H1 (cell line): ENCODE measurements around the gene C5orf34. TPM values are rescaled to one million over a fixed set of nuclear protein-coding genes. Genes with fewer than 3 reads are reported as not detected.

Source experiments
- CTCF ChIA-PET: fragments of 300-600 bp; sonication (Branson Sonifier 250); formaldehyde crosslinking; loops from one replicate; lab custom pipeline; 2021; ENCODE audit not compliant: partially characterized antibody; lab: Charles Lee
- POLR2A ChIA-PET: fragments of 300-600 bp; sonication (Branson Sonifier 250); formaldehyde crosslinking; loops from one replicate; lab custom pipeline; 2021; ENCODE audit warnings: inconsistent platforms; ENCODE audit not compliant: partially characterized antibody; lab: Charles Lee
- DNase-seq, 2 experiments: peaks; one replicate each; pipeline versions ENCODE4 v3.0.0 to v3.0.0-alpha.2; 2010 to 2022; ENCODE audit warnings: low spot score in 2 of 2, low read depth in 1 of 2, mixed read lengths in 1 of 2
- FAIRE-seq: peaks from 2 replicates; lab custom pipeline; 2011; peaks lifted over from hg19 to GRCh38; lab: Jason Lieb, UNC
- H2AFZ ChIP-seq: 2 replicates; pipeline ENCODE4 v1.8.1; 2012; ENCODE audit warnings: low read length, inconsistent platforms
- H2AK5ac ChIP-seq: 2 replicates; pipeline ENCODE4 v1.6.1; 2013; ENCODE audit warnings: low read depth, low read length
- H2BK120ac ChIP-seq: replicated peaks from 2 replicates; pipeline ENCODE3; 2013; ENCODE audit warnings: low read depth, low read length, inconsistent platforms
- H2BK12ac ChIP-seq: 2 replicates; pipeline ENCODE4 v1.6.1; 2013; ENCODE audit warnings: low read depth, low read length
- H2BK15ac ChIP-seq: 2 replicates; pipeline ENCODE4 v1.6.1; 2013; ENCODE audit warnings: low read length
- H2BK20ac ChIP-seq: 2 replicates; pipeline ENCODE4 v1.6.1; 2013; ENCODE audit warnings: low read length
- H2BK5ac ChIP-seq: 2 replicates; pipeline ENCODE4 v1.6.1; 2013; ENCODE audit warnings: low read depth, low read length
- H3K14ac ChIP-seq: 2 replicates; pipeline ENCODE4 v1.6.1; 2013; ENCODE audit warnings: inconsistent platforms; ENCODE audit not compliant: insufficient read length
- H3K18ac ChIP-seq: 2 replicates; pipeline ENCODE4 v1.6.1; 2013; ENCODE audit warnings: low read length; ENCODE audit errors: extremely low read depth
- H3K23ac ChIP-seq: 2 replicates; pipeline ENCODE4 v1.6.1; 2013; ENCODE audit warnings: inconsistent platforms; ENCODE audit not compliant: insufficient read length
- H3K23me2 ChIP-seq: 2 replicates; pipeline ENCODE4 v1.6.1; 2013; ENCODE audit warnings: low read depth, low read length
- H3K27ac ChIP-seq: 2 replicates; pipeline ENCODE4 v1.6.1; 2011; ENCODE audit warnings: low read depth, low read length, inconsistent platforms
- H3K27me3 ChIP-seq, 4 experiments: replicated peaks in 1 of 4; 1 replicate in 1 of 4; 2 replicates in 3 of 4; pipeline versions ENCODE4 v1.6.1 to v1.8.1; 2011 to 2013; ENCODE audit warnings: low read length in 3 of 4, mild to moderate bottlenecking in 3 of 4, inconsistent platforms in 2 of 4, mixed read lengths in 2 of 4, moderate library complexity in 1 of 4; ENCODE audit not compliant: control insufficient read depth in 3 of 4, insufficient read depth in 3 of 4; ENCODE audit errors: extremely low read depth in 1 of 4
- H3K36me3 ChIP-seq, 4 experiments: 2 replicates each; pipeline versions ENCODE4 v1.6.1 to v1.8.1; 2011 to 2013; ENCODE audit warnings: mild to moderate bottlenecking in 4 of 4, low read length in 3 of 4, moderate library complexity in 2 of 4, control low read depth in 1 of 4, inconsistent platforms in 1 of 4; ENCODE audit not compliant: insufficient read depth in 4 of 4, control insufficient read depth in 2 of 4
- H3K4ac ChIP-seq: replicated peaks from 2 replicates; pipeline ENCODE3; 2013; ENCODE audit warnings: low read length, low read depth, mixed read lengths, inconsistent platforms; ENCODE audit not compliant: insufficient read length
- H3K4me1 ChIP-seq, 4 experiments: replicated peaks in 1 of 4; 1 replicate in 1 of 4; 2 replicates in 3 of 4; pipeline versions ENCODE4 v1.6.1 to v1.8.1; 2011 to 2013; ENCODE audit warnings: low read length in 3 of 4, inconsistent platforms in 2 of 4, mixed read lengths in 1 of 4; ENCODE audit not compliant: insufficient read depth in 4 of 4, control insufficient read depth in 3 of 4
- H3K4me2 ChIP-seq, 2 experiments: 2 replicates each; pipeline versions ENCODE4 v1.6.1 to v1.8.1; 2011 to 2013; ENCODE audit warnings: low read depth in 2 of 2, low read length in 2 of 2, control low read depth in 1 of 2, inconsistent platforms in 1 of 2, mild to moderate bottlenecking in 1 of 2; ENCODE audit not compliant: insufficient read depth in 1 of 2
- H3K4me3 ChIP-seq, 4 experiments: fragments of 200-600, 300-600 bp in 1 of 4; sonication (generic), shearing (Covaris generic), sonication (Bioruptor Twin) in 1 of 4; 2 replicates each; pipeline versions ENCODE4 v1.5.1 to v1.8.1; 2011 to 2016; ENCODE audit warnings: low read length in 4 of 4, low read depth in 3 of 4, control low read depth in 2 of 4, inconsistent platforms in 2 of 4, mild to moderate bottlenecking in 2 of 4, mixed read lengths in 1 of 4, moderate library complexity in 1 of 4; ENCODE audit not compliant: insufficient read depth in 2 of 4; ENCODE audit errors: extremely low read depth in 1 of 4
- H3K56ac ChIP-seq: replicated peaks from 2 replicates; pipeline ENCODE3; 2013; ENCODE audit warnings: low read depth, mild to moderate bottlenecking, mixed read lengths, low read length, inconsistent platforms; ENCODE audit not compliant: insufficient read length
- H3K79me1 ChIP-seq: 2 replicates; pipeline ENCODE4 v1.6.1; 2013; ENCODE audit warnings: low read depth, low read length, control low read depth
- H3K79me2 ChIP-seq, 2 experiments: 2 replicates each; pipeline versions ENCODE4 v1.6.1 to v1.8.1; 2012 to 2013; ENCODE audit warnings: low read length in 2 of 2, mild to moderate bottlenecking in 2 of 2, inconsistent platforms in 1 of 2; ENCODE audit not compliant: insufficient read depth in 2 of 2, control insufficient read depth in 1 of 2
- H3K9ac ChIP-seq, 4 experiments: replicated peaks in 1 of 4; 1 replicate in 1 of 4; 2 replicates in 3 of 4; pipeline versions ENCODE4 v1.6.1 to v1.8.1; 2011 to 2013; ENCODE audit warnings: low read depth in 3 of 4, low read length in 3 of 4, control low read depth in 2 of 4, mild to moderate bottlenecking in 2 of 4, moderate library complexity in 2 of 4, inconsistent platforms in 1 of 4; ENCODE audit errors: extremely low read depth in 1 of 4
- H3K9me3 ChIP-seq, 2 experiments: 2 replicates each; pipeline versions ENCODE4 v1.6.1 to v1.8.1; 2012 to 2013; ENCODE audit warnings: mild to moderate bottlenecking in 2 of 2, moderate library complexity in 2 of 2, control low read depth in 1 of 2, inconsistent platforms in 1 of 2, low read depth in 1 of 2, low read length in 1 of 2, mixed read lengths in 1 of 2; ENCODE audit not compliant: insufficient read depth in 2 of 2
- H4K20me1 ChIP-seq, 2 experiments: replicated peaks in 1 of 2; 2 replicates each; pipeline versions ENCODE3 to v1.8.1; 2011 to 2013; ENCODE audit warnings: inconsistent platforms in 2 of 2, low read length in 2 of 2, mild to moderate bottlenecking in 1 of 2; ENCODE audit not compliant: insufficient read depth in 2 of 2, control insufficient read depth in 1 of 2
- H4K5ac ChIP-seq: 2 replicates; pipeline ENCODE4 v1.6.1; 2013; ENCODE audit warnings: low read length, low read depth, mixed read lengths, inconsistent platforms; ENCODE audit not compliant: insufficient read length
- H4K8ac ChIP-seq: 2 replicates; pipeline ENCODE4 v1.8.0; 2013; ENCODE audit warnings: mild to moderate bottlenecking, moderate library complexity, low read length, inconsistent platforms; ENCODE audit not compliant: insufficient read depth; ENCODE audit errors: extremely low read depth
- H4K91ac ChIP-seq: replicated peaks from 2 replicates; pipeline ENCODE3; 2013; ENCODE audit warnings: low read length, mixed read lengths, inconsistent platforms; ENCODE audit not compliant: insufficient read length
- GTF2F1 ChIP-seq: IDR thresholded peaks from 2 replicates; pipeline ENCODE4 v1.6.1; 2012; ENCODE audit warnings: low read depth, low read length, improper control_type of control experiment, borderline replicate concordance
- WGBS, 2 experiments: shearing (Covaris generic) in 1 of 2; methylation state at CpG; one replicate each; pipeline versions ENCODE4 v1.1.6 to v1.1.7; 2013 to 2015; ENCODE audit warnings: low lambda C conversion rate in 2 of 2, mixed read lengths in 2 of 2, inconsistent platforms in 1 of 2, low coverage in 1 of 2, missing lambda C conversion rate in 1 of 2; ENCODE audit not compliant: insufficient replicate concordance in 2 of 2, insufficient coverage in 1 of 2, insufficient read length in 1 of 2; ENCODE audit errors: extremely low coverage in 1 of 2, missing lambda C conversion rate in 1 of 2; 5-methylcytosine and 5-hydroxymethylcytosine counted together
- polyA plus RNA-seq, 7 experiments: library from polyadenylated mRNA; depleted of rRNA in 3 of 7; stranded (reverse) in 5 of 7; unstranded in 2 of 7; fragments of >200 nt in 5 of 7; fragments of 200-250 nt in 2 of 7; gene quantifications; 1 replicate in 5 of 7; 2 replicates in 1 of 7; 4 replicates in 1 of 7; pipeline versions ENCODE4 v1.2.1 to v1.2.3, GENCODE V29; 2011 to 2013; ENCODE audit warnings: missing spikeins in 2 of 7, mixed read lengths in 2 of 7
- total RNA-seq: library from RNA; stranded (reverse); fragmentation: NEBNext Ultra II Directional; extraction: Animal tissue kit (Norgen Biotek cat#: 25700); gene quantifications from 2 replicates; pipeline ENCODE4 v1.2.1, GENCODE V29; 2021

C5orf34 gene
- total and polyA plus RNA-seq, 2 of the 8 experiments (the other 6 are each of a cell fraction or from before 2014, with no cell fraction given), result 6.8 to 8.6 TPM

- Histone ChIP-seq H3K4me2 (no peak overlapping the region), H4K20me1 (peaks cover 3 to 6% of the 10 kb centered on the region in 2 experiments)
These were observed 36.8 kb upstream of the C5orf34 start for GRCh38 chr5:43551731-43552130.

More at GRCh38 chr5:43551731-43552130, 36.8 kb upstream of the C5orf34 start:
- Histone ChIP-seq H3K4me1 (peaks cover 0 to 4% (median 2%) of the 10 kb centered on the region in 4 experiments; a peak in 3 of 7 replicates), H3K23me2 (no peaks in the 10 kb centered on the region), H3K14ac (no peak overlapping the region), H3K79me1 (no peaks in the 10 kb centered on the region; the same call in 1 of the 2 replicates), H2AK5ac (no peak overlapping the region), H3K27ac (no peak overlapping the region), H2BK20ac (no peak overlapping the region), H2BK120ac (no peak overlapping the region), H2BK15ac (no peak overlapping the region), H4K5ac (no peak overlapping the region), H3K56ac (no peak overlapping the region), H4K8ac (no peak overlapping the region), H3K36me3 (peaks cover 6 to 66% (median 29%) of the 10 kb centered on the region in 4 experiments), H2AFZ (no peak overlapping the region), H3K9me3 (no peaks in the 10 kb centered on the region), H3K18ac (no peak overlapping the region), H4K91ac (no peak overlapping the region), H2BK5ac (no peak overlapping the region), H3K23ac (no peak overlapping the region), H3K9ac (no peak overlapping the region), H3K4me3 (no peak overlapping the region), H3K27me3 (no peaks in the 10 kb centered on the region), H3K4ac (no peak overlapping the region), H3K79me2 (peaks cover 4 to 76% of the 10 kb centered on the region in 2 experiments; a peak in 3 of 4 replicates), H2BK12ac (no peak overlapping the region)
- no peak for FAIRE-seq
- CTCF ChIA-PET, result no interaction called here
- TF ChIP-seq GTF2F1, result no peak
- POLR2A ChIA-PET, result interaction anchor here (1.0 to 2.4 kb wide), 3 partner anchors 10 to 68 kb away, joined by 3 to 6 read pairs (median 3); no protein-coding TSS in a partner anchor
- 90% methylated on average over 2 of the region's 2 CpGs; no CpG with 5 or more reads in 1 of the 2 experiments for WGBS, 2 experiments
- no peak for DNase-seq
